NK-92 (cell line): Measurements from ENCODE around the gene MLPH.

Experiments used
- DNase-seq: peaks from one replicate; lab custom pipeline; 2025; ENCODE audit not compliant: unreplicated experiment; lab: John Stamatoyannopoulos, UW

The MLPH gene

DNA sequence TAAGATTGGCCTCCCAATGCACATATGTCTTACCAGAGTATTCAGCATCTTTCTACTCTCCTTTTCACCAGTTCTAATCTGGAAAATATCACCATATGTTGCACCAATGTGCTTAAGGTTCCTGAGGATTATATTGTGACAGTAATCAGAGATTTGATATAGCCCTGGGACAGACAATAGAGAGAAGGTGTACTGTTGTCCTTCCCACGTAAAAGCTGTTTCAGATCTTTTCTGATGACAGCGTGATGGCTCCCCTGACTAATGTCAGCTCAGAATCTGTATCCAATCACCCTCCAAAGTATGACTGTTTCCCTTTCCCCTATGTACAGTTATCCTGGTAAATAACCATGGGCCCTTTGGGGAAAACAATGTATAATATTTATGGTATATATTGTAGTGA is 9.0 kb upstream of the MLPH start:
- no peak for DNase-seq

- DNase-seq = no peak
These were observed 8.1 kb upstream of the MLPH start for GRCh38 chr2:237478979-237479378.

DNA sequence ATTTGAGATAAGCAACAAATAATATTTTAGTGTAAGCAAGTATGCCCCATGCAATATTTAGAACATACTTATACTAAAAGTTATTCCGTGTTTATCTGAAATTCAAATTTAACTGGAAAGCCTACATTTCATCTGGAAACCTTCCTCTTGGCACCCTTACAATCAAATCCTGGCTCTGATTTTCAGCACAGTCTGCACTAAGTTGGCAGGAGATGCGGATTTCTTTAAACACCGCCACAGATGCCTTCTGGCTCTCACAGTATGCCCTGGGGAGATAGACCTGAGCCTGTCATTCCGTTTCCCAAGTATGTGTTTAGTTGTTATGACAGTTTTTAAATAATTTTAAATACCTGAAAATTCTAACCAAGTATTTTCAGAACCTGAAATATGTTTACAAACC is 7.3 kb upstream of the MLPH start:
- DNase-seq = no peak

DNA sequence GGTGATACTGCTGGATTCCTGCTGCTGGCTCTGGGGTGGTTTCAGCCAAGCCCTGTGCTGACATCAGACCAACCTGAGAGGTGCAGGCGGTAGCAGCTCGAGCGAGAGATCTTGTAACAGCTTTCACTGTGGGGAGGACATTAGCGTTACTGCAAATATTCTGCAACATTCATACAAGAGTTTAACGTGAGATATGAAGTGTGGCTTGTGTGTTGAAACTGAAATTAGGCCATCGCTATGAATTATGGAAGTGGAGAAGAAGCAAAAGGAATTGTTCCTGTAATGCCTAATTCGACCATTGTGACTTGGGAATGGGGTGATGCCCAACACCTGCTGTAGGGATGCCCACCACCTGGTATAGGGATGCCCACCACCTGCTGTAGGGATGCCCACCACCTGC is 6.5 kb upstream of the MLPH start:
- DNase-seq = no peak

DNA sequence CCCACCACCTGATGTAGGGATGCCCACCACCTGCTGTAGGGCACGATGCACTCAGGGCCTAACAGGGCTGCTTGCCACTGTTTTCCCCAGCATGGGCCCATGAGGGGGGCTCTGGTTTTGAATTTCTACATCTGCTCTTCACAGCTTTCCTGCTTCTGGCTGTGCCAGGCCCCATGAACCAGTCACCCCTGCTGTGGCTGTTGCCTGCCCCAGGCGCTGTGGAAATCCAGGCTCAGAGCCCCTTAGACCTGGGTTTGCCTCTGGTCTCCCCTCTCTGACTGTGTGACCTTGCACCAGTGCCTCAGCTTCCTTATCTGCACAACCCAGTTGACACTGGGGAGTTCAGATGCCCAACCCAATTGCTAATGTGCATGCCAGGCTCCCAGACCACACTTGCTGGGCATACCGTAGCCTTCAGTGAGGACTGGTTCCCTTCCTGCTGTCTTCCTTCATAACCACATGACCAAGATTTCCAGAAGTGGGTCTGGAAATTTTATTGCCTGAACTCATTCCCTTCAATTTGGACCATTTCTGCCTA is 6.0 kb upstream of the MLPH start:
- no peak for DNase-seq

GRCh38 chr2:237482485-237482884 is 4.6 kb upstream of the MLPH start:
- DNase-seq = no peak

- DNase-seq = no peak
These were observed 3.9 kb upstream of the MLPH start for GRCh38 chr2:237483018-237483731.

DNA sequence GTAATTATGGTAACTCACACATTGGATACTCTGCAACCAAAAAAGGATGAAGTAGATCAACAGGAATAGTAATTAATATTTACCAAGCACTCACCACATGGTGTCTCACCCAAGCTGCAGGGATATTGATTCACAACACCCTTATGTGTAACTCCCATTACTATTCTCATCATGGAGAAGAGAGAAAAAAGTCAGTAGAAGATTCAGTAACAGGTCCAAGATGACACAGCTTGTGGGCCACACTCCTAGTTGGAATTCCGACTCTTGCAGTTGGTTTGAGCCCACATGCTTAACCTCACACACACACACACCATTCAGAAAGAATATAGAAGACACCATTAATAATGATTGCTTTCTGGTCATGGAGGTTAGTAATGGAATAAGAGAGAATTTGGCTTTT is 1.7 kb upstream of the MLPH start:
- no peak for DNase-seq

GRCh38 chr2:237485844-237486243 is 1.2 kb upstream of the MLPH start:
- no peak for DNase-seq

- no peak for DNase-seq
These were observed 675 bp upstream of the MLPH start for GRCh38 chr2:237486334-237486818.

- DNase-seq = no peak
These were observed 445 bp downstream of the MLPH start for GRCh38 chr2:237487496-237487895.

GRCh38 chr2:237488295-237488694 is 1.2 kb downstream of the MLPH start:
- DNase-seq = no peak

DNA sequence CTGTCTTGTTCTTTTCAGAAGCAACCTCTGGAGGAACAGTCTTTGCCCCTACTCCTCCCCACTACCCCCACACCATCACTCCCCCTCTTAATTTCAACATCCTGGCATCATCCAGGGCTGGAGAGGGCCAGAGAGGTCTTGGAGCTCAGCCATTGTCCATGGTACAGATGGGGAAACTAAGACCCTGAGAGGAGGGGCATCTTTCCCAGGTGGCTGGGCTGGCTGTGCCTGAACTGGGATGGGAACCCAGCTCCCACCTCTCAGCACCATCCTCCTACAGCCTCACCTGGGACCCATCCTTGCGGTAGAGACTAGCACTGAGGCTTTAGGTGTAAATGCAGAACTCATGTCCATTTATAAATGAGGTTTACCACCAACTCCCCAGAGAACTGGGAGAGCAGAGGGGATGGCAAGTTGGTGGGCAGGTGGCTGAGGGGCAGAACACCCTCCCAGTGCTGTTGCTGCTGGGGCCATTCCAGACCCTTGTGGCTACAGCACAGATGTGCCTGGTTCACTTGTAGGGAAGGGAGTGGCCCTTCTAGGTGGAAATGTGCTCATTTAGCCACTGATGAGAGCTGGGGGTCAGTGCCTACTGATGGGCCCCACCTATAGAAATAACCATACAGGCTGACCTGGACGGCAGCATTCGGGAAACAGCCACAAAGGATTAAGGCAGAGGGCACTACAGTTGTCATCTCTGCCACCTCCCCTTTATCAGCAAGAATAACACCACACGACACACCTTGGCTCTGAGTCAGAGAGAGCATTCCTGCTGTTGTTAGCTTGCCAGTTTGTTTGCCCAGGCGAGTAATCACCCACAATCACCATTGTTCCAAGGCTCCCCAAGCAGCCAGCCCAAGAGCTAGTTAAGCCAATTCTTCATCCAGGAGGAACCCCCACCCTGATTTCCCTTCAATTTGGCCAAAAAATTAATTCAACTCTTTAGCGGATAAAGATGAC is 2.1 kb downstream of the MLPH start:
- no peak for DNase-seq

- DNase-seq = no peak
These were observed 3.1 kb downstream of the MLPH start for GRCh38 chr2:237490009-237490711.

DNA sequence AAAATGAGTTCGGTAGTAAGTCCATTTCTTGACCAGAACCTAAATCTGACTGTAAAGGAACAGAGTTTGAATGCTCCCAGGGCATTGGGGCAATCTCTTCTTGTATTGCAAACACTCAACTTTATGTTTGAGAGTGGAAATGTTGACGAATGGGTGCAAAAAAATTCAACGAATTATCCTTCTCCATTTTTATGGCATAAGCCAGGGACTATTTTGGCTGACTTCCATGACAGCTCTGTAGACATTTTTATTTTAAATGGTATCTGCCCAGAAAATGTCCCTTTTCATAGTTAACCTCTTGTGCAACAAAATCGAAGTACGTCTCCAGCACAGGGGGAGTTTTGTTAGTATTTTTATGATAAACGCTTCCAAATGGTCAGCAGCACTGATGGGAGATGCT is 3.7 kb downstream of the MLPH start:
- no peak for DNase-seq

- DNase-seq = no peak
These were observed 4.6 kb downstream of the MLPH start for GRCh38 chr2:237491515-237492118.

DNA sequence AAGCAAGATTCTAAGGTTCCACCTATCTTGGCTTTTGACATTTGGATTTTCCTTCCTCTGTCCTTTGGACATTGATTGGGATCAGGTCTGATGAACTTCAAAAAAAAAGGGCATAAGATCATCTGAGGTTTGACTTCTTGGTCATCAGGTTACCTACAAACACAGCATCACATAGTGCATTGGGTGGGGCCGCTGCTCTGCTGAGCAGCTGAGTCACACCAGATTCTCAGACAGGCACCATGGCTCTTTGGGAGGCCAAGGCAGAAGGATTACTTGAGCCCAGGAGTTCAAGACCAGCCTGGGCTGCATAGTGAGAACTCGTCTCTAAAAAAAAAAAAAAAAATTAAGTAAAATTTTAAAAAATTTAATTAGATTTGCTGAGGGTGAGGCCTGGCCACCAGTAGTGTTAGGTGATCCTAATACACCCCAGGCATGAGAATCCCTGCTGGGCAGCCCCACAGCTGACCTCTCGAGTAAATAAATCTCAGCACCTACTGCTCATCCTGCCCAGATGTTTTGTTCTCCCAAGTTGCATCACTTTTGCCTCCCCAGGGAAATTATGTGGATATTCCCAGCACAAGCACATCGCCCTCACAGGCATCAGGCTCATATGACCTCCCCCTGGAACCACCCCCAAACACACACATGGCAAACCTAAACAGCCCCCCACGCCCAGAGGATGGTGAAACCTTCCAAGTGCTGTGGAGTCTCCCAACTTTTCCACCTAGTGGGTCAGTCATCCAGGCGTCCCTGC is 5.3 kb downstream of the MLPH start:
- no peak for DNase-seq

DNA sequence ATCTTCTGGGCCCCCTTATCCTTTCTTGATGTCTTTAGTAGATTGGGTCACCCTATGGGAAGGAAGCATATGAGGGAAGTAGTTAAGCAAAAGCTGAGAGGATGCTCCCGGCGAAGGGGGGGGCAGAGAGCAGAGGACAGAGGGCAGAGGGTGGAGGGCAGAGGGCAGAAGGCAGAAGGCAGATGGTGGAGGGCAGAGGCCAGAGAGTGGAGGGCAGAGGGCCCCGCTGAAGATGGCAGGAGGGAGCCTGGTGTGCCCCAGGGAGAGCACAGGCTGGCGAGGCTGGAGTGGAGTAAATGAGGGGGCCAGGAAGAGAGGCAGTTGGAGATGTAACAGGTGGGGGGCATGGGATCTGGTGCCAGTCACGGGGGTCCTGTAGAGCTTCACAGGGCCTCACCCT is 7.0 kb downstream of the MLPH start:
- DNase-seq = no peak

DNA sequence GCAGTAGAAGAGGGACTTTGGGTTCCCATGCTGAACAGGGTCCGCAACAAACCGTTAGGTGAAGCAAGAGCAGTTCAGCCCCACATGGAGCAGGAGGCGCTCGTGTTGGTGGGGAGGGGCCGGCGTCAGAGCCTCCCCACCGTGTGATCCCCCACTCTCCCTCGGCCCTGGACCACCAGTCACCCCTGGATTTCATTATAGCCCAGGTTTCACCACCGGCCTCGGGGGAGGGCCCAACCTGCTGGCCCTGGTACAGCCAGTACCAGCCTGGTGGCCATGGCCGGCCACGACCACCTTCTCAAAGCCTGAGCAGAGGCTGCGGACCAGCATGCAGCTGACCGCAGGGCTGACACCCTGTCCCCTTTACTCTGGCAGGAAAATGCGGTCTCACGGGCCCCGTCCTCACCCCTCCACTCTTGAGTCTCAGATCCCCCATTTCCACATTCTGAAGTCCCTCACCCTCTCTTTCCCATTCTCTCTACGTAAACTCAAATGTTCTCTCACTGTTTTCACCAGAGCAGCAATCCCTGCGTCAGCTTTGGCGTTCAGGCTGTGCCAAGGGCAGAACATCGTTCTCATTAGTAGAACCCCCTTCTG is 8.6 kb downstream of the MLPH start:
- DNase-seq = no peak

DNA sequence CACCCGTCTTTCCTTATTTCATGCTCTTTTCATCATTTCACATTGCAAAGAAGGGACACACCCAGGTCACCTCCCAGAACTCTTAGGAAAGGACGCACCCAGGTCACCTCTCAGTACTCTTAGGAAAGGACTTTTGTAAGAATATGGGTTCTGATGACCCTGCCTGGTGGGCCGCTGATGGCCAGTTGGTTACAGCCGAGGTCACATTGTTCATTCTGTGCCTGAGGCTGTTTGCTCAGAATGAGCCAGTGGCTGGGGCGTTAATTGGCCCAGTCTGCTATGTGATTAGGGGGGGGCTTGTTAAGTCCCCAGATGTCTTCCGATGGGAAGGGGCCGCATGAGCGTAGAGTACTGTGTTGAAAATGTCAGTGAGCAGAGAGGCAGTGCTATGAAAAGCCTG is 9.4 kb downstream of the MLPH start:
- no peak for DNase-seq
